Measurements from ENCODE around the gene DTYMK. TPM values are rescaled to one million over a fixed set of nuclear protein-coding genes. Genes with fewer than 3 reads are reported as not detected.

The DTYMK gene
- total and polyA plus RNA-seq, 2 of the 4 experiments (the other 2 are of a cell fraction) = 31.7 to 50.1 TPM

DNA sequence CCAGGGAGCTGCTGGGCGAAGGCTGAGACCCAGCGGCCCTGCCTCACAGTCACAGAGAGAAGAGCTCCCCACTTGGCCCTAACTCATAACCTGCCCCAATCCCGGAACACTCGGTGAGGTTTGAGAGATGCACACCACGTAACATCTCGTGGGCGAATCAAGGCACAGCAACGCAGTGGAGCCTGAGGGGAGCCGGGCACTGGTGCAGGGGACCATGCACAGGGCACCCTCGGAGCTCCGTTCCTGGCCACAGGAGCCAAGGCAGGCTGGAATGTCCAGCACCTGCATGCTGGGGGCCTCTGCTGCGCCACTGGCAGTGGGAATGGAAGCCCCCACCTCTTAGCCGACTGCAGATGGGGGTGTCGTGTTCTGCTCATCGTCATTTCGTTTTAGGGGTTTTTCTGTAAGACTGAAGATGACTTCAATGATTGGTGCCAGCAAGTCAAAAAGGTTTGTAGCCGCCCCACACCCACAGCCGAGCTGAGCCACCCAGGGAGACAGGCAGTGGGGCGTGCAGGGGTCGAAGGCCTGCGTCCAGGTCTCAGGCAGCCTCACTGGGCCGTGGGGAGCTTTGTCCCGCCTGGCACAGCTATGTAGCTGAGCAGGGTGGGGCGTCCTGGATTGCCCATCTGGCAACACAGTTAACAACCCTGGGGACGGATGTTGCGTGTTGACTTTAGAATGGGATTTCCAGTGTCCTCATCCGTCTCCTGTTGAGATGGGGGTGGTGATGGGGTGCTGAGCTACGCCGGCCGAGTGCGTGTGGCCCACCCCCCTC, 16.1 kb downstream of the DTYMK start:
- Histone ChIP-seq H3K56ac (ENCODE audit: extremely low read depth, insufficient read depth, low read length) (no peak overlapping the region), H3K18ac (ENCODE audit: low read depth, low read length) (no peak overlapping the region), H2AK5ac (ENCODE audit: low read depth, low read length) (no peak overlapping the region), H2BK20ac (ENCODE audit: low read depth, low read length) (no peak overlapping the region), H4K20me1 (ENCODE audit: insufficient read depth, low read length) (peaks cover 14% of the 10 kb centered on the region; the same call in 1 of the 2 replicates), H3K23ac (ENCODE audit: low read depth, low read length) (no peak overlapping the region), H3K4me1 (ENCODE audit: control insufficient read depth, insufficient read depth, low read length) (peaks cover 12% of the 10 kb centered on the region), H3K27ac (ENCODE audit: insufficient read depth, low read length) (no peak overlapping the region), H2BK120ac (ENCODE audit: low read depth, low read length) (no peak overlapping the region), H3K27me3 (ENCODE audit: control insufficient read depth, insufficient read depth, low read length) (no peaks in the 10 kb centered on the region), H4K8ac (ENCODE audit: low read depth in 2 of 2, low read length in 2 of 2) (no peak overlapping the region), H2AFZ (replicated peaks; ENCODE audit: low read length, poor library complexity) (no peak overlapping the region), H3K4me3 (ENCODE audit: insufficient read depth, low read depth, low read length) (no peak overlapping the region), H2BK5ac (ENCODE audit: low read depth, low read length, poor library complexity, severe bottlenecking) (no peak overlapping the region), H3K9me1 (ENCODE audit: insufficient read depth, low read length) (peaks cover 3% of the 10 kb centered on the region; the same call in 1 of the 2 replicates), H4K5ac (ENCODE audit: low read depth, low read length) (no peak overlapping the region), H2AK9ac (replicated peaks; ENCODE audit: low read depth, low read length, poor library complexity) (peak overlapping the region; percentile 24), H3K36me3 (ENCODE audit: control insufficient read depth, insufficient read depth, low read length) (peaks cover 61% of the 10 kb centered on the region), H3K9me3 (ENCODE audit: control insufficient read depth, insufficient read depth, low read length) (no peaks in the 10 kb centered on the region), H4K91ac (ENCODE audit: insufficient read depth, low read depth, low read length) (no peak overlapping the region), H3K4me2 (ENCODE audit: low read depth, low read length) (no peak overlapping the region), H2BK15ac (ENCODE audit: low read depth, low read length) (no peak overlapping the region), H3K9ac (ENCODE audit: low read depth, low read length) (no peak overlapping the region), H3K14ac (replicated peaks; ENCODE audit: low read depth, low read length) (no peak overlapping the region), H3K4ac (ENCODE audit: low read depth, low read length) (no peak overlapping the region), H3K79me1 (ENCODE audit: low read depth in 1 of 2, low read length in 2 of 2) (peaks cover 3 to 17% of the 10 kb centered on the region in 2 experiments; a peak in 3 of 4 replicates)
- WGBS, 2 experiments (ENCODE audit: extremely low coverage in 2 of 2, insufficient read length in 1 of 2) = 90% methylated on average over 17 of the region's 31 CpGs; no CpG with 5 or more reads in 1 of the 2 experiments
- ATAC-seq (ENCODE audit: low read depth) (no peak), DNase-seq (no peak)
- in situ Hi-C loops (cut with MboI; ENCODE audit: low sequenced_read_pairs) (loop anchor here (25.0 kb wide), 1 partner anchor 808 kb away; the partner anchor contains the start of gene AGXT), intact Hi-C loops (cut with micrococcal nuclease) (no loop called here), dilution Hi-C loops (cut with HindIII; ENCODE audit: low sequenced_read_pairs, unreplicated experiment) (no loop called here)
- CTCF ChIA-PET = no interaction called here
- no TSS peak for BruUV-seq (replicated peaks)
- POLR2A ChIA-PET (ENCODE audit: unreplicated experiment) = no interaction called here
- no peak for TF ChIP-seq RFX5 (IDR thresholded peaks at IDR 0.05; ENCODE audit: low read depth, low read length)
- TF ChIP-seq MAZ (IDR thresholded peaks at IDR 0.05; ENCODE audit: borderline replicate concordance, low read depth, low read length) = no peak
- no peak for TF ChIP-seq CHD1 (IDR thresholded peaks at IDR 0.05; ENCODE audit: low read depth, low read length)
- TF ChIP-seq MXI1 (IDR thresholded peaks at IDR 0.05; ENCODE audit: borderline replicate concordance, low read depth, low read length) = no peak
- TF ChIP-seq FOS (IDR thresholded peaks at IDR 0.05; ENCODE audit: low read depth, low read length) = no peak
- no peak for TF ChIP-seq RAD21 (IDR thresholded peaks at IDR 0.05; ENCODE audit: low read length)
- TF ChIP-seq NFE2L2 (IDR thresholded peaks at IDR 0.05; ENCODE audit: low read depth, low read length) = no peak
